Mucosa of gallbladder (tissue), 1 donor: ENCODE data around the gene MS4A4E. TPM values are rescaled to one million over a fixed set of nuclear protein-coding genes. Genes with fewer than 3 reads are reported as not detected.
"Not testable (repeated sequence)": the region's sequence is repeated elsewhere in the genome, so short reads cannot be mapped to it uniquely, and the experiment has no call there.

Source experiments
- DNase-seq: peaks from one replicate; pipeline ENCODE4 v3.0.0-alpha.2; 2020; ENCODE audit warnings: low spot score
- total RNA-seq: library from RNA; stranded (reverse); gene quantifications from one replicate; pipeline ENCODE4 v1.2.1, GENCODE V29; 2021
- donor health status: DM: no; HTN: no; CAD: no.

The MS4A4E gene
- total RNA-seq, 1 donor from 2014 or later, result 3.5 TPM

DNA sequence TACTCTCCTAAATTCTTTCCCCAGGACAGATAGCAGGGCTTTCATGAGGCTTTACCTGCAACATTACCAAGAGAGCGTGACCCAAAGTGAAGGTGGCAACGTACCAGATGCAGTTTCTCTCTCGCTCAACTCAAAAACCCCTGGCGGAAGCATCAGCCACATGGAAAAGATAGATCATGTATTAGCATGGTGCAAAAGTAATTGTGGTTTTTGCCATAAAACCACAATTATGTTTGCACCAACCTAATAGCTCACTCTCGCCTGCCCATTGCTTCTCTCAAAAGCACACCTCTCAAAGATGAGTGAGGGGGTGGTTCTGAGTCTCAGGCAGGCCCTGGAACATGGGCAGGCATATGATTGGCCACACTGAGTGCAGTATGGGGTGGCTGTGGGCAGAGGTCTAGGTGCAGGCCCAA lies 67.1 kb downstream of the MS4A4E start:
- DNase-seq, result no peak

DNA sequence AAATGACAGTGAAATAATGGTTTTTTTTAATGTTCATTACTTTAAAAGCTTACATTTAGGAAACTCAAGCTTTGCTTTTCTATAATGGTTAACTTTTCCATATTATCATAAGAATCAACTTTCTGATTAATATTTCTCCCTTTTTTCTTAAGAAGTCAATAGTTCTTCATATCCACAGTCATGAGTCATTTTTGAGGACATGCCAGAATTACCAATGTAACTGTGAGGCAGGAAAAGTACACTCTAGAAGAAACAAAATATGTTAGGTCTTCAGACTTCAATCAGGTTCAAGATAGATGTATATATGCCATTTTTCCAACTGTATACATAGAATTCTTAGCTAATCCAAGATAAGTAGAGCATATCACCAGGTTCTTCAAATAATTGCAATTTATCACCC lies 70.9 kb downstream of the MS4A4E start:
- no peak for DNase-seq

DNA sequence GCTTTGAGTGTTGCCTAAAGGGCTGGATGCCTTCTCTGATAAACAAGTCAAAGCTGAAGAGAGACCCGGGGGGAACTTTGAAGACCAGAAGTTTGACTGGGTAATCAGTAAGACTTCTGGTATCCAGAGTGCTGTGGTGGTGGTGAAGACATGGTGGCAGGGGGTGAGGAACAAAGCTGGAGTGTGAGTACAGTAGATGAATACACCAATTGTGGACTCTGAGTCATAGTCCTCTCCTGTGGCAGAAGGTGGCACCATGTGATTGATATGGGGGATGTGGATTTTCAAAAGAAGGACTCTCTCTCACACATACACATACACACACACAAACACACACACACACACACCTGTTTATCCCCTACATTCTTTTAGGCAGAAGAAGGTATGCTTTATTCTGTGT lies 72.4 kb downstream of the MS4A4E start:
- no peak for DNase-seq

DNA sequence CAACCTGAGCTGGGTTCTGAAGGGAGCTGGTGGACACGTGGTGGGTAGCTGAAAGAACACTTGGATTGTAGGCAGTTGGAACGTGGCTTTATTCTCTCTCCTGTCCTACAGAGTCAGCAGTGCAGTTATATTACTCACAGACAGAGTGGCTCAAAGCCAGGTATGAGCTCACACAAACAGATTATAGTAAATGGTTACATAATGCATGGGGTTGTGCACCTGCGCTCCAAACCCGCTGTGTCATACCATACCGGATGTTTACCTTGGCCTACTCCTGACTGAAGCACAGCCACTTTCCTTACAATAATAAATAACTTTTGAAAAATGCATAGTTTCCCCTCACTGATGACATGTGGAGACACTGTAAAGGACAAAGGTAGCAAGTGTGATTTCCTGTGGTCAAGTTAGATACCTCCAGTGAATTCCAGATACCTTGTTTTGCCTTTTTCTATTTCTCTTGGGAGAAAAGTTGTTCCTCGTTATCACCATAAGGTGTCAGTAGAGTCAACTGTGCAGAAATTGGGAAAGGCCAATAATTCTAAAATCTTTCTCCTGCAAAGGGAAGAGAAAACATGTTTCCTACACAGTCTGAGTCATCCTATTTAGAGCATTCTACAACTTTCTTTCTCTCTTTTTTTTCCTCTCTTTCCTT lies 73.5 kb downstream of the MS4A4E start:
- peak; percentile 62 for DNase-seq

DNA sequence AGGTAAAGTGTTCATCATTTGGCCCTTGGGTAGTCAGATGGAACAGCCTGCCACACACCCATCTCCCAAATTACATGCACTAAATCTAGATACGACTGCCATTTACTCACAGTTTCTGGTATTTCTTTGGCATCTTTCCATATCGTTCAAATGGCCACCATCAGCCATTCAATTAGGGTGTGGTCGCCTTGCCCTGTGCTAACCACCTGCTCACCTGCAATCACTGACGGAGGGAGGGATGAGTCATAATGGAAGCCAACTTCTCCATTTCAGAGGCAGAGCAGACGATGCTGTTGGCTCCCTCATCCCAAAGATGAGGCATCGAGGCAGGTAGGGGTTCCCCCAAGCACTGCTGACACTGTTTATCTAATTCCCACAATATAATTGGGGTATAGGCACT lies 74.6 kb downstream of the MS4A4E start:
- DNase-seq, result no peak

DNA sequence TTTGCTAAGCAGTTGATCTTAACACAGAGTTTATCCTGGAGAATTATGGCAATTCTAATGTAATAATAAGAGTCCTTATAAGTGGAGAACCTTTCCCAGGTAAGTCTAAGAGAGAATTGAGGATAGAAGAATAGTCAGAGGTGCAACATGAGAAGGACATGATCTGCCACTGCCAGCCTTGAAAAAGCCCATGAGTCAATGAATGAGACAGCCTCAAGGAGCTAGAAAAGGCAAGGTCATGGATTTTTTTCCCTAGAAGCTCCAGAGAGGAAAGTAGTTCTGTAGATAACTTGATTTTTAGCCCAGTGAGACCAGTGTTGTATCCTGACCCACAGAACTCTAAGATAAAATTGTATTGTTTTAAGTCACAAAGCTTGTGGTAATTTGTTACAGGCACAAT lies 77.0 kb downstream of the MS4A4E start:
- no peak for DNase-seq

DNA sequence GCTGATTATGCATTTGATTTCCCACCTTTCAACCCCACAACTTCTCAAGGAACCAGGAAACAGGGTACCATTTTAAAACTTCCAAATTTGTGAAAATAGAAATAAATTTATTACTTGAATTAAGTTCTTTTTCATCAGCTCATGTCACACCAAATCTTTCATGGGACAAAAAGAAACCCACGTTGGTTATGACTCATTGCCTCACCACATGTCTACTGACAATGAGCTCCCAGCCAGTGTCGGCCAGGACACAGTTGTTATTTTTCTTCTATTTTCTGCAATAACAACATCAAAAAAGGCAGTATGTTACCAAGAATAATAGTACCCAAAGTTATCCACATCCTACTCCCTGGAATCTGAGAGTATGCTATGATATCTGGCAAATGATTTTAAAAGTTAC lies 77.4 kb downstream of the MS4A4E start:
- no peak for DNase-seq

DNA sequence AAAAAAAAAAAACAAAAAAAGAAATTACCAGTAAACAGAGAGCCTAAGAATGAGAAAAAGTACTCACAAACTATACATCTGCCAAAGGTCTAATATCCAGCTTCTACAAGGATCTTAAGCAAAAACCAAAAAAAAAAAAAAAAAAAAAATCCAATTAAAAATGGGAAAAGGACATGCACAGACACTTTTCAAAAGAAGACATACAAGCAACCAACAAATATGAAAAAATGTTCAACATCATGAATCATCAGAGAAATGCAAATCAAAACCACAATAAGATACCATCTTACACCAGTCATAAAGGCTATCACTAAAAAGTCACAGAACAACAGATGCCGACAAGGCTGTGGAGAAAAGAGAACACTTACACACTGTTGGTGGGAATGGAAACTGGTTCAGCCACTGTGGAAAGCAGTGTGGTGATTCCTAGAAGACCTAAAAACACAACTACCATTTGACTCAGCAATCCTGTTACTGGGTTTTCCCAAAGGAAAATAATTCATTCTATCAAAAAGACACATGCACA lies 78.3 kb downstream of the MS4A4E start:
- DNase-seq, result no peak

DNA sequence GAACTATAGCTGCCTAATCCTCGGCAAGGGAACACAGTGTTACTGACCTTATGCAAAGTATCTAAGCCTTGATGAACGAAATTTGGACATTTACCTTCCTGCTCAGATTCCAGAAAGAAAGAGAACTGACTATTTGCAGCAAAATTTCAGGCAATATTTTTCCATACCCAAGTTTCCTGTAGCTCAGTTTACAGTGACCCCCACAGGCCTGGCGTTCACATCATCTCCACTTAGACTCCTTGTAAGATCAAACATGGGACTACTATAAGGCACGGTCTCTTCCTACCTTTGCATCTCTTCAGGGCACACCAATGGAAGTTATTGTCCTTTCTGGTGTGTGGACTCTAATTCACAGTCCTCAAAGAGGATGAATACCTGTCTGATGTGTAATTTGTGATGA lies 81.2 kb downstream of the MS4A4E start:
- no peak for DNase-seq

DNA sequence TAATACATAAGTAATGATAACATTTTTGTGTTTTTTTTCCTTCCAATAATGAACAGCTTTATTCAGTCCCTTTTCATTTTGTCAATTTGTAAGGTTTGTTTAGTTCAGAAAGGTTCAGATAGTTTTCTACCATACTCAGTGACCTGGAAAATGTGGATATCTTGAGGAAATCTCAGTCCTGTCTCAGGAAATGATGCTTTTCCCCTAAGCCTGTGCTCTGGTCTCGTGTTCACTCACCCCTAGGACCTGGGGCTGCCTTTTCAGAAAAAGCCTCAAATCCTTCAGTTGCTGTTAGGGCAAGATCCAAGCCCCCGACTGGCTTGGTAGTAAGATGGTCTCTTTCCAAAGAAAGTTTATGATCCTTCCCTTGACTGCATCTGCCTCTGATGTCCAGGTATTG lies 81.8 kb downstream of the MS4A4E start:
- DNase-seq, result no peak

DNA sequence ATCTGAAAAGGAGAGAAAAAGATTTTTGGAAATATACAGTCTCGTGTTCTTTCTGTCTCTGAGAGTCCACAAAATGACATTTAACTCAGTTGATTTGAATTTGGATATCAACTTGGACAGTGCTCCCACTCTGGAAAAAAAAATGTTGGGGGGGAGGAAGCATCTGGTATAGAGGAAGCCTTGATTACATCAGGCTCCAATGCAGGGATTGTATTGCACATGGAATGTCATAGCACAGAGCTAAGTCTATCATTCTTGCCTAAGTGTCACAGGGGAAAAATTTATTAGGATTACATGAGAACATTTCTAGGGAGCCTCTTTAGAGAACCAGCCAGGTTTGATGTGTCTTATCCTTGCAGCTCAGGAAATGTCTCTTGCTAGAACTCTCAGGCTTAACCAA lies 83.1 kb downstream of the MS4A4E start:
- DNase-seq, result no peak

DNA sequence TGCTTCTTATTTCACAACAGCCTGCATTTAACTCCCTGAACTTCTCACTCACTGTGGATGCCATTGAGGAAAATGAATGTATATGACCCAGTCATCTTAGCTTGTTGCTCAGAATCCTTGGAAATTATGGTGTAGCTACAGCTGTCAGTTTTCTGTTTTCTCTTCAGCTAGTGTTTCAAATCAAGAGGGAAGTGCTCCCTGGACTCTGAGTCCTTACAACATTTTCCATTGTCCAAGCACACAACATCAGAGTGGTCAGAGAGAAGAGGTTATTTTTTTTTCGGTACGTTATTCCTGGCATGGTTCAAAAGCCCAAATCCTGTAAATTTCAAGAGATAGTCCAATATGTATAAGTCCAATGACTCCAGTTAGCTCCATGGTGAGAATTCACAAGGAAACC lies 83.7 kb downstream of the MS4A4E start:
- no peak for DNase-seq

DNA sequence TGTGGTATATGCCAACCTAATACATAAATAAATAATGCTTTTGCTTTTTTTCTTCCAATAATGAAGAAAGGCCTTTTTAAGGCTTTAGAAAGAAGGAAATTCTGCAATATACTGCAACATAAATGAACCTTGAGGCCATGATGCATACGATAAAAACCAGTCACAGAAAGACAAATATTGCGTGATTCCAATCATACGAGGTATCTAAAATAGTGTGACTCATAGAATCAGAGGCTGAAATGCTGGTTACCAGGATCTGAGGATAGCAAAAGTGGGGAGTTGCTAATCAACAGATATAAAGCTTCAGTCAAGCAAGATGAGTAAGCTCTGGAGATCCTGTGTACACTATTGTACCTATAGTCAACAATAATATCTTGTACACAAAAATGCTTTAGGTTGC lies 84.3 kb downstream of the MS4A4E start:
- DNase-seq, result no peak

DNA sequence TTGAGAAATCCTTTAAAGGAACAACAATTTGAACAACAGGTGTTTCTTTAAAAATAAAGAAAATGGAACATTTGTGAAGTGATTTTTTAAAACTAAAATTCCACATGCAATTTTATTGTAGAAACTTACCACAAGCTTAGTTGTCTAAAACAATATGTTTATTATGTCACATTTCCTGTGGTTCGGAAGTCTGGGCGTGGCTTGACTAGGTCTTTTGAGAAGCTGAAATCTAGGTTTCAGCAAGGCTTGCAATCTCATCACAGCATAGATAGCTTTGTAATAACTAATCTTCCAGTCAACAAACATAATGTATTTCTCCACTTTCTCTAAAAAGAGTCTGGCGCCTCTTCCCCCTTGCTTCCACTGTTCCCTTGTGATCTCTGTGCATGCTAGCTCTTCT lies 87.0 kb downstream of the MS4A4E start:
- no peak for DNase-seq

DNA sequence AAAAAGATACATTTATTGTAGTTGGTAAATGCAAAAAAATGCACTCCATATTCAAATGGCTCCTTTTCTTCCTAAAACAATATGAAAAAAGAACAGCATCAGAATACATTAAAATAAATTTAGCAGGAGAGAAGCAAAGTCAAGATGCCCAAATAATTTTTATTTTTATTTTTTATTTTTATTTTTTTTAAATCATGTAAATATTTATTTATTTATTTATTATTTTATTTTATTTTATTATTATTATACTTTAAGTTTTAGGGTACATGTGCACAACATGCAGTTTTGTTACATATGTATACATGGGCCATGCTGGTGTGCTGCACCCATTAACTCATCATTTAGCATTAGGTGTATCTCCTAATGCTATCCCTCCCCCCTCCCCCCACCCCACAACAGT lies 90.2 kb downstream of the MS4A4E start:
- not testable (repeated sequence) for DNase-seq

DNA sequence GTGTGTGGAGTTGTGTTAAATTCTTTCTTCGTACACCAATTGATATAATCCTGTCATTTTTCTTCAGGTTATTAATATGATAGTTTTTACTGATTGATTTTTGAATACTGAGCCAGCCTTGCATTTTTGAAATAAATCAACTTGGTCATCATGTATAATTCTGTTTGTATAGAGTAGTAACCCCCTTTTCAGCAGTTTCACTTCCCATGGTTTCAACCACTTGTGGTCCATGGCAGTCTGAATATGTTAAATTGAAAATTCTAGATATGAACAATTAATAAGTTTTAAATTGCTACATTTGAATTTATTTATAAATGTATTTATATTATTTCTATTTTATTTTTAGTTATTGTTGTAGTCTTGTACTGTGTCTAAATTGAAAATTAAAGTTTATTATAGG lies 92.7 kb downstream of the MS4A4E start:
- no peak for DNase-seq

Other genes with a start within 250 kb of the MS4A4E start
- not detected for gene OOSP4B, start 226.0 kb downstream of the MS4A4E start, total RNA-seq
- gene OOSP2, start 202.7 kb downstream of the MS4A4E start, total RNA-seq, result not detected
- gene MS4A3, start 186.5 kb downstream of the MS4A4E start, total RNA-seq, result 0.40 TPM
- gene MS4A2, start 154.5 kb downstream of the MS4A4E start, total RNA-seq, result 11.2 TPM
- gene MS4A6A, start 60.1 kb downstream of the MS4A4E start, total RNA-seq, result 95.1 TPM
- 28.9 TPM for gene MS4A4A, start 37.5 kb upstream of the MS4A4E start, total RNA-seq
- gene MS4A6E, start 84.1 kb upstream of the MS4A4E start, total RNA-seq, result not detected
- gene MS4A7, start 135.4 kb upstream of the MS4A4E start, total RNA-seq, result 39.8 TPM
- 2.5 TPM for gene MS4A14, start 153.3 kb upstream of the MS4A4E start, total RNA-seq
- gene MS4A5, start 186.4 kb upstream of the MS4A4E start, total RNA-seq, result not detected
- 0.60 TPM for gene MS4A1, start 212.7 kb upstream of the MS4A4E start, total RNA-seq
- not detected for gene MS4A12, start 249.6 kb upstream of the MS4A4E start, total RNA-seq